ENCODE data around the gene ZNF3. TPM values are rescaled to one million over a fixed set of nuclear protein-coding genes. Genes with fewer than 3 reads are reported as not detected.

The ZNF3 gene
- total RNA-seq, 1 experiment from 2014 or later: 23.0 TPM

DNA sequence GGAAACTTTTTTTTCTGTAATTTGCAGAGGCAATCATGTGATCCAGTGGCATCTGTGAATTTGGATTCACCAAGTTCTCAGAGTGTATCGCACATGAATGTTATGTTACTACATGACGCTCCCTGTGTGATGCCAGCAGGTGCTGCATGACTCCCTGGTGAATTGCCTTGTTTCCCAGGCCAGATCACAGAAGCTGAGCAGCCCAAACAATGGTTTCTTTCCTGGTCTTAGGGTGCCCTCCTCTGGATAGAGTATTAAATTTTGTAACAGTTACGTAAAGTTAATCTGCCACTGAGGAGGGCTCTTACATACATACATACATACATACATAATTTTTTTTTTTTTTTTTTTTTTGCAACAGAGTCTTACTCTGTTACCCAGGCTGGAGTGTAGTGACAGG lies 28.3 kb downstream of the ZNF3 start:
- DNase-seq (ENCODE audit: low spot score): peak; percentile 78

DNA sequence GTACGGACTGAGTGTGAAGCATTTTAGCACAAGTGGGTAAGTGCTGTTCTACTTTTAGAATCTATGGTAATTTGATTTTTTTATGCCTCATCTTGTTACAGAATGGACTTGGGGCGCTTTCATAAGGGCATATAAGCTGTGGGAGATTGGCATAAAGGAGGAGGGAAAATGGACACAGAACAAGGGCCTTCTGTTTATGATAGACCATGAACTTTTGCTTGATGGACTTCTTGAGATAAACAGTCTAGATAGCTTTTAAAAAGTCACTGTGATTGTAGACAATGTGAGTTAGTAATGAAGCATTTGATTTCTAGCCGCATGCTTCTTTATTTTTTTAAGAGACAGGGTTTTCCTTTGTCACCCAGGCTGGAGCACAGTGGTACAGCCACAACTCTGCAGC lies 29.9 kb downstream of the ZNF3 start:
- DNase-seq (ENCODE audit: low spot score): no peak

- peak; percentile 73 for DNase-seq (ENCODE audit: low spot score)
Observed at GRCh38 chr7:100049441-100050291, 31.9 kb downstream of the ZNF3 start, which contains the start of gene ZSCAN21. ZSCAN21 (plus strand) TSS chr7:100049774; CDS start chr7:100057007, 7,233 bp downstream.

GRCh38 chr7:100048680-100049079 lies 32.8 kb downstream of the ZNF3 start:
- DNase-seq (ENCODE audit: low spot score): no peak

GRCh38 chr7:100044718-100045117 lies 36.8 kb downstream of the ZNF3 start:
- DNase-seq (ENCODE audit: low spot score): no peak

DNA sequence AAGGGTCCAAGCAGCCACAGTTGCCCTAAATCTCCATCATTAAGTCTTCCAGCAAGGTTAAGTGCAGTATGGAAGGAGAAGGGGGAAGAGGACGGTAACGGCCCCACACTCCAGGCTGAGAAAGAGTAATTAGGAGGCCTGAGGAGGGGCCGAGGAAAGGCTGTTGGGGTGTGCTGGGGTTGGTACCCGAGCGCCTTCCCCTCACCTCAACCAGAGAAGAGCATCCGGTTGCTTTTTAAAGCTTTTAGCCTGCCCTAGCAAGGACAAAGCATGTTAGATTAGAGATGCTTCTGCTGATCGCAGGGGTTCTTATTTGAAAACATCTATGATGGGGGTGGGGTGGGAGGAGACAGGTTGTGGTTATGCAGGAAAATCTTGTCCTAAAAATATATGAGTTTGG lies 40.9 kb downstream of the ZNF3 start:
- no peak for DNase-seq (ENCODE audit: low spot score)

GRCh38 chr7:100038326-100038725 lies 43.2 kb downstream of the ZNF3 start:
- DNase-seq (ENCODE audit: low spot score): no peak

GRCh38 chr7:100035876-100036275 lies 45.6 kb downstream of the ZNF3 start:
- no peak for DNase-seq (ENCODE audit: low spot score)

DNA sequence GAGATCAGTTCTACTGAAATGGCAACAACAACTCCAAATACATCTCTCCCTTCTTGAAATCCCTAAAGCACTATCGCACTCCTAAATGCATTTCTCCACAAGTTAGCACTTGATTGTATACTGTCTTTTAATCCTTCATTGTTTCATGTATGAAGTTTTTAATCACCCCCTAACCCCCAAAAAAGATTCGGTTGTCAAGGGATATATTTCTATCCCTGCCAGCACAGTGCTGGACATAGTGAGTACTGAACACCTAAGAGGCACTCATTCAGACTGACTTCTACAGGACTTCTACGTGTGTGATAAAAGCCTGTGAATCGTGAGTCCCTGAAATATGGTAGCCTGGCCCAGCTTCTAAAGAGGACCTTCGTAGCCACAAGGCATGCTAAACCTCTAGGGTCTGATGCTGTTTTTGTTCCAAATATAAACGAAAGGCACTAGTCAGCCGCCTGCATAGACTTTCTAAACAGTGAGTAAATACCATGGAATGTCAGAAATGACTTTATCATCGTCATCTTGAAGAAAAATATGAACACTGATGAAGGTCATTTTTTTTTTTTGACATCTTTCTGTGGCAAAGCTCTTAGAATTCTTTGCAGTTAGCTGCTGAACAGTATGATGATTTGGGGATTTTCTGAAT lies 46.5 kb downstream of the ZNF3 start:
- DNase-seq (ENCODE audit: low spot score): peak; percentile 92

DNA sequence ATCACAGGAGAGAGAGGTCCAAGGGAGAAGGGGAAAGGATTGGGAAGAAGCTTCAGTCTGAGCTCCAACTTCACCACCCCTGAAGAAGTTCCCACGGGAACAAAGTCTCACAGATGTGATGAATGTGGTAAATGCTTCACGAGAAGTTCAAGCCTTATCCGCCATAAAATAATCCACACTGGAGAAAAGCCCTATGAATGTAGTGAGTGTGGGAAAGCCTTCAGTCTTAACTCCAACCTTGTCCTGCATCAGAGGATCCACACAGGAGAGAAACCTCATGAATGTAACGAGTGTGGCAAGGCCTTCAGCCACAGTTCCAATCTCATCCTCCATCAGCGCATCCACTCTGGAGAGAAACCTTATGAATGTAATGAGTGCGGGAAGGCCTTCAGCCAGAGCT lies 48.0 kb downstream of the ZNF3 start:
- no peak for DNase-seq (ENCODE audit: low spot score)

DNA sequence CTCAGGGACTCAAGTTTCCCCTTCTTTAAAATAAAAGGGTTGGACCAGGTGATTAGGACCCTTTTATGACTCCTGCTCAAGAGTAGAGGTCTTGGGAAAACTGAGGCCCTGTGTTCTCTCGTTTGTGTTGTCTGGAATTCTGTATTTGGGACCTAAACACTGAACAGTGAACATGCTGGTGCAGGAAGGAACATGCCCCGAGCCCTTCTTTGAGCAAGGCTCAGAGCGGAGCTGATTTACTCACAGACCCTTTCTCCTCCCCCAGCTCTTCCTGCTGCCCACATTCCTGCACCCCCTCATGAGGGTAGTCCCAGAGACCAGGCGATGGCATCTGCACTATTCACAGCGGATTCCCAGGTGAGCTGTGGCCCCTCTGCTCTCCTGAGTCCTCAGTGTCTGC lies 51.9 kb downstream of the ZNF3 start:
- no peak for DNase-seq (ENCODE audit: low spot score)

DNA sequence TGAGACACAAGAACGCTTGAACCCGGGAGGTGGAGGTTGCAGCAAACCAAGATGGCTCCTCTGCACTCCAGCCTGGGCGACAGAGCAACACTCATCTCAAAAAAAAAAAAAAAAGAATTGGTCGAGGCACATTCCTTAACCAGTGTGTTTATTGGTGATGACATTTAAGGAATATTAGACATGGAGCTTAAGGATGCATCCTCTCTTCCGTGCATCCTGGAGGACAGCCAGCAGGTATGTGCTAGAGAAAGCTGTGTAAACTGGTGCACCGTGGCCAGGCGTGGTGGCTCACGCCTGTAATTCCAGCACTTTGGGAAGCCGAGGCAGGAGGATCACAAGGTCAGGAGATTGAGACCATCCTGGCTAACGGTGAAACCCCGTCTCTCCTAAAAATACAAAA lies 54.3 kb downstream of the ZNF3 start:
- DNase-seq (ENCODE audit: low spot score): no peak

DNA sequence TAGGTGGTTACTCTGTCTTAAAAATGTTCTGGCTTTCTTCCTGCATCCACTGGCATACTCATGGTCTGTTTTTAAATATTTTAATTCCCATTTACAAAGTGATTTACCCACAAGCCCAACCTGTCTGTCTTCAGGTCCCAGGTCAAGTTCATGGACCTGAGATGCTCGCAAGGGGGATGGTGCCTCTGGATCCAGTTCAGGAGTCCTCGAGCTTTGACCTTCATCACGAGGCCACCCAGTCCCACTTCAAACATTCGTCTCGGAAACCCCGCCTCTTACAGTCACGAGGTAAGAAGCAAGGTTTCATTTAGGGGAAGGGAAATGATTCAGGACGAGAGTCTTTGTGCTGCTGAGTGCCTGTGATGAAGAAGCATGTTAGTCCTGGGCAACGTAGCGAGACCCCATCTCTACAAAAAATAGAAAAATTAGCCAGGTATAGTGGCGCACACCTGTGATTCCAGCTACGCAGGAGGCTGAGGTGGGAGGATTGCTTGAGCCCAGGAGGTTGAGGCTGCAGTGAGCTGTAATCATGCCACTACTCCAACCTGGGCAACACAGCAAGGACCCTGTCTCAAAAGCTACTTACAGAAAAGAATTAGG lies 57.4 kb downstream of the ZNF3 start:
- DNase-seq (ENCODE audit: low spot score): no peak

- no peak for DNase-seq (ENCODE audit: low spot score)
Observed at GRCh38 chr7:100023526-100023925, 58.0 kb downstream of the ZNF3 start.

DNA sequence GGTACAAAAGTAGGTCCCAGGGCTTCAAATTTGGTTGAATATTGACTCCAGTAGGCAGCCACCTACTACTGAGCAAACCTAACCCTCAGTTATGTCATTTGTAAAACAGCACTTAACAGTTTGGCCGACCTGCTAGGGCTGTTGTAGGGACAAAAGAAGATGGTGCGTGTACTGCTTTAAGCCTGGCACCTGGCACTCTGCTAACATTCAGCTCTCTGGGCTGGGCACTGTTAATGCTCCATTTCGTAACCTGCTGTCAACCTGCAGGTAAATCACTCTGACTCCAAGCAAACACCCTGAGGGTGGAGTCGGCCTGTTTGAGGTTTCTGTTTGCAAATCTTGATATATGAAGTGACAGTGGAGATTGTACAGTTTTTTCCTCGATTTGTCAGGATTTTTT lies 58.9 kb downstream of the ZNF3 start:
- DNase-seq (ENCODE audit: low spot score): no peak

DNA sequence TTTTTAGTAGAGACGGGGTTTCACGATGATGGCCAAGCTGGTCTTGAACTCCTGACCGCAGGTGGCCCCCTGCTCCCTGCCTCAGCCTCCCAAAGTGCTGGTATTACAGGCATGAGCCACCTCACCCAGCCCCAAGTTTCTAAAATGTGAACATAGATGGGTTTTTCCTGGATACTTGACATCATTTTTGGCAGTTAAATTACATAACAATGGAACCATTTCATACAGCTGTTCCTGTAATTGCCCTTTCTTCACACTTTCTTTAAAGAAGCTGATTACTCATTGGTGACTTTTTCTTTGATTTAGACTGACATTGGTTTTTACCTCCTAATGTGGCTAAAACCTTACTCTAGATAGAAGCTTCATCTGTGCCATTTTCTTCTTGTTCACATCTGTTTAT lies 60.2 kb downstream of the ZNF3 start:
- DNase-seq (ENCODE audit: low spot score): no peak

Other genes starting within 250 kb of the ZNF3 start
- not detected in 2 replicates for gene OR2AE1, start 204.7 kb downstream of the ZNF3 start, total RNA-seq (2014; rRNA removed; shearing (Covaris generic))
- gene TRIM4, start 162.2 kb downstream of the ZNF3 start, total RNA-seq (2014; rRNA removed; shearing (Covaris generic)): 11.1 and 12.7 TPM in 2 replicates
- not detected in 2 replicates for gene GJC3, start 152.1 kb downstream of the ZNF3 start, total RNA-seq (2014; rRNA removed; shearing (Covaris generic))
- not detected in 2 replicates for gene AZGP1, start 105.7 kb downstream of the ZNF3 start, total RNA-seq (2014; rRNA removed; shearing (Covaris generic))
- gene ZKSCAN1, start 66.1 kb downstream of the ZNF3 start, total RNA-seq (2014; rRNA removed; shearing (Covaris generic)): 11.5 and 15.5 TPM in 2 replicates
- 11.2 and 14.3 TPM in 2 replicates for gene ZSCAN21, start 31.9 kb downstream of the ZNF3 start, total RNA-seq (2014; rRNA removed; shearing (Covaris generic))
- gene COPS6, start 7.2 kb upstream of the ZNF3 start, total RNA-seq (2014; rRNA removed; shearing (Covaris generic)): 70.3 and 74.6 TPM in 2 replicates
- gene MCM7, start 19.7 kb upstream of the ZNF3 start, total RNA-seq (2014; rRNA removed; shearing (Covaris generic)): 215 and 227 TPM in 2 replicates
- gene AP4M1, start 19.9 kb upstream of the ZNF3 start, total RNA-seq (2014; rRNA removed; shearing (Covaris generic)): 28.6 and 66.9 TPM in 2 replicates
- 56.2 and 57.3 TPM in 2 replicates for gene TAF6, start 37.6 kb upstream of the ZNF3 start, total RNA-seq (2014; rRNA removed; shearing (Covaris generic))
- 37.3 and 42.0 TPM in 2 replicates for gene CNPY4, start 37.9 kb upstream of the ZNF3 start, total RNA-seq (2014; rRNA removed; shearing (Covaris generic))
- gene MBLAC1, start 45.2 kb upstream of the ZNF3 start, total RNA-seq (2014; rRNA removed; shearing (Covaris generic)): 1.4 and 2.9 TPM in 2 replicates
- 154 and 178 TPM in 2 replicates for gene LAMTOR4, start 67.2 kb upstream of the ZNF3 start, total RNA-seq (2014; rRNA removed; shearing (Covaris generic))
- 9.0 and 11.2 TPM in 2 replicates for gene TRAPPC14, start 77.0 kb upstream of the ZNF3 start, total RNA-seq (2014; rRNA removed; shearing (Covaris generic))
- gene GAL3ST4, start 86.9 kb upstream of the ZNF3 start, total RNA-seq (2014; rRNA removed; shearing (Covaris generic)): 0.07 and 0.46 TPM in 2 replicates
- gene GPC2, start 95.7 kb upstream of the ZNF3 start, total RNA-seq (2014; rRNA removed; shearing (Covaris generic)): 4.6 and 7.4 TPM in 2 replicates
- gene STAG3, start 96.2 kb upstream of the ZNF3 start, total RNA-seq (2014; rRNA removed; shearing (Covaris generic)): 2.9 and 9.0 TPM in 2 replicates
- not detected in 2 replicates for gene PVRIG, start 138.2 kb upstream of the ZNF3 start, total RNA-seq (2014; rRNA removed; shearing (Covaris generic))
- not detected in 2 replicates for gene SPDYE3, start 226.0 kb upstream of the ZNF3 start, total RNA-seq (2014; rRNA removed; shearing (Covaris generic))